SH-SY5Y (cell line): Measurements from ENCODE around the gene BTBD9.

Source experiments
- GATA2 ChIP-seq: IDR thresholded peaks from 2 replicates; pipeline ENCODE4 v1.6.1; 2011; ENCODE audit warnings: mild to moderate bottlenecking, low read depth, low read length
- GATA3 ChIP-seq: IDR thresholded peaks from 2 replicates; pipeline ENCODE4 v1.6.1; 2011; ENCODE audit warnings: low read depth, mild to moderate bottlenecking, low read length, moderate library complexity

- TF ChIP-seq GATA3 (no peak), GATA2 (no peak)
These were observed 291.4 kb downstream of the BTBD9 start for GRCh38 chr6:38348371-38348770.
